CD1c-positive myeloid dendritic cell (primary cell): ENCODE measurements around the gene LAMB4.

Experiments
- DNase-seq: peaks from one replicate; pipeline ENCODE4 v3.0.0-alpha.2; 2016; ENCODE audit errors: extremely low spot score

The LAMB4 gene

GRCh38 chr7:108079648-108080591 is 50.2 kb downstream of the LAMB4 start:
- DNase-seq: no peak

- no peak for DNase-seq
Measured at GRCh38 chr7:108079276-108079647, 50.9 kb downstream of the LAMB4 start.

- no peak for DNase-seq
Measured at GRCh38 chr7:108078691-108079090, 51.5 kb downstream of the LAMB4 start.

GRCh38 chr7:108078211-108078673 is 51.9 kb downstream of the LAMB4 start:
- DNase-seq: no peak

GRCh38 chr7:108077709-108078108 is 52.5 kb downstream of the LAMB4 start:
- no peak for DNase-seq

- DNase-seq: no peak
Measured at GRCh38 chr7:108076156-108076555, 54.0 kb downstream of the LAMB4 start.

GRCh38 chr7:108073305-108074070 is 56.7 kb downstream of the LAMB4 start:
- no peak for DNase-seq

GRCh38 chr7:108072739-108073138 is 57.4 kb downstream of the LAMB4 start:
- no peak for DNase-seq

GRCh38 chr7:108072116-108072515 is 58.0 kb downstream of the LAMB4 start:
- no peak for DNase-seq

- DNase-seq: no peak
Measured at GRCh38 chr7:108071551-108071950, 58.6 kb downstream of the LAMB4 start.

- DNase-seq: no peak
Measured at GRCh38 chr7:108069646-108070045, 60.5 kb downstream of the LAMB4 start.

GRCh38 chr7:108067844-108068243 is 62.3 kb downstream of the LAMB4 start:
- DNase-seq: no peak

- no peak for DNase-seq
Measured at GRCh38 chr7:108066486-108066885, 63.7 kb downstream of the LAMB4 start.

GRCh38 chr7:108063520-108063933 is 66.6 kb downstream of the LAMB4 start:
- DNase-seq: no peak

GRCh38 chr7:108062250-108063014 is 67.7 kb downstream of the LAMB4 start:
- DNase-seq: no peak

- no peak for DNase-seq
Measured at GRCh38 chr7:108059526-108059925, 70.6 kb downstream of the LAMB4 start.

- DNase-seq: no peak
Measured at GRCh38 chr7:108057951-108058481, 72.1 kb downstream of the LAMB4 start.

- no peak for DNase-seq
Measured at GRCh38 chr7:108055611-108056021, 74.5 kb downstream of the LAMB4 start.

GRCh38 chr7:108054537-108054936 is 75.6 kb downstream of the LAMB4 start:
- no peak for DNase-seq

GRCh38 chr7:108053250-108053649 is 76.9 kb downstream of the LAMB4 start:
- no peak for DNase-seq

- no peak for DNase-seq
Measured at GRCh38 chr7:108051454-108051853, 78.7 kb downstream of the LAMB4 start.

- DNase-seq: no peak
Measured at GRCh38 chr7:108049962-108050361, 80.2 kb downstream of the LAMB4 start.
